ENCODE results near the gene RTF1. TPM values are rescaled to one million over a fixed set of nuclear protein-coding genes. Genes with fewer than 3 reads are reported as not detected.

Gene RTF1

DNA sequence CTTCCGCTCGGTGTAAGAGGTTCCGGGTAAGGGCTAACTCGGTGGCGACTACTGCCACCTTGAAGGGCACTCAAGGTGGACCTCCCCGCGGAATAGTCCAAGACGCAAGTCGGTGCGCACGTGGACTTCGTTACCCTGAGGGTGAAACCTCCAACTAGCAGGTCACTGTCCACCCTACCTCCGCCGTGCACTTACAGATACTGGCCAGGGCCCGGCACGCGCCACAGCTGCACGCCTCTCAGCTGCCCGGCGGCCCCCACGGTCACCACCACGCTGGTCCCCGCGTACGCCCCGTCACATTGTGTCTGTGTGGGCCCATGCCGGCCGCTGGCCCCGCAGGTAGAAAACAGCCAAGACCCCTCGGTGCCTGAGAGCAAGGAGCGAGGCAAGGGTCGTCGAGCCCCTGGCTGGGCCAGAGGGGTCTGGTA lies 95.6 kb downstream of the RTF1 start:
- peak overlapping the region; percentile 57 for H3K4me2 ChIP-seq (ENCODE audit: low read length)
- no peaks in the 10 kb centered on the region for H3K9me3 ChIP-seq (replicated peaks; ENCODE audit: low read length)
- peaks cover 21% of the 10 kb centered on the region for H3K4me1 ChIP-seq (ENCODE audit: control insufficient read depth, insufficient read depth, low read length)
- H3K27me3 ChIP-seq (ENCODE audit: control insufficient read depth, insufficient read depth, low read length): peaks cover 38% of the 10 kb centered on the region
- H3K9ac ChIP-seq (ENCODE audit: low read depth, low read length): no peak overlapping the region
- peaks cover 8% of the 10 kb centered on the region for H3K36me3 ChIP-seq (ENCODE audit: insufficient read depth, low read length)
- H3K4me3 ChIP-seq (ENCODE audit: low read length): peak overlapping the region; percentile 57

GRCh38 chr15:41512940-41513505 lies 96.1 kb downstream of the RTF1 start:
- Histone ChIP-seq H3K9ac (ENCODE audit: low read depth, low read length) (no peak overlapping the region), H3K4me3 (ENCODE audit: low read length) (peak overlapping the region; percentile 57)

GRCh38 chr15:41513506-41514227 lies 96.8 kb downstream of the RTF1 start, which contains the start of gene LTK:
LTK (minus strand) TSS chr15:41513827; CDS start chr15:41513709, 118 bp downstream.
- H3K9ac ChIP-seq (ENCODE audit: low read depth, low read length): no peak within 1 kb of the TSS
- H3K4me2 ChIP-seq (ENCODE audit: low read length): peak within 1 kb of the TSS; percentile 57
- H3K27me3 ChIP-seq (ENCODE audit: control insufficient read depth, insufficient read depth, low read length): peaks cover 38% of the 10 kb centered on the region
- peak within 1 kb of the TSS; percentile 57 for H3K4me3 ChIP-seq (ENCODE audit: low read length)
- no peaks in the 10 kb centered on the region for H3K9me3 ChIP-seq (replicated peaks; ENCODE audit: low read length)
- peaks cover 21% of the 10 kb centered on the region for H3K4me1 ChIP-seq (ENCODE audit: control insufficient read depth, insufficient read depth, low read length)
- H3K36me3 ChIP-seq (ENCODE audit: insufficient read depth, low read length): peaks cover 14% of the 10 kb centered on the region

More at GRCh38 chr15:41512940-41513505, 96.1 kb downstream of the RTF1 start:
- Histone ChIP-seq H3K4me2 (ENCODE audit: low read length) (peak overlapping the region; percentile 57), H3K4me1 (ENCODE audit: control insufficient read depth, insufficient read depth, low read length) (peaks cover 21% of the 10 kb centered on the region), H3K9me3 (replicated peaks; ENCODE audit: low read length) (no peaks in the 10 kb centered on the region), H3K27me3 (ENCODE audit: control insufficient read depth, insufficient read depth, low read length) (peaks cover 38% of the 10 kb centered on the region), H3K36me3 (ENCODE audit: insufficient read depth, low read length) (peaks cover 13% of the 10 kb centered on the region)

DNA sequence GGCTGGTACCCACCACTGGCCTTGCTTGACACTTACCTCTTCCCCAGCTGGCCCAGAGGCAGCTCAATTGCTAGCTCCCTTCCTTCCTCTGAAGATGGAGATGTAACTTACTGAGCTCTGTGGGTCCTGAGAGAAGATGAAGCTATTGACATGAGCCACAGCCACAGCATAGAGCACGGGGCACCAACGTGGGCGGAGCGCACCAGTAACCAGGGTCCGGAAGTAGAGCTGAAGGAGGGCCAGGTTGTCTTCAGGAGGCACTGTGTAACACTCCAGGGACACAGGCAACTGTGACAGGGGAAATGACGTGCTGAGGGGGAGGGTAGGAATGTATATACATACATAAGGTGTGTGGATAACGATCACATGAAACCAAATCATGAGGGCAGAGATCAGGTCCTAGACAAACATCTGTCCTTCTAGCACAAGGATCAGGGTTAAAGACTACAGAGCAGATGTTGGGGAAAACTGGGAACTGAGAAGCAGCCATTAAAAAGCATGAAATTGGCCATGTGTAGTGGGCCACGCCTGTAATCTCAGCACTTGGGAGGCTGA lies 101.1 kb downstream of the RTF1 start:
- peaks cover 24% of the 10 kb centered on the region for H3K36me3 ChIP-seq (ENCODE audit: insufficient read depth, low read length)
- H3K4me3 ChIP-seq (ENCODE audit: low read length): no peak overlapping the region
- no peaks in the 10 kb centered on the region for H3K9me3 ChIP-seq (replicated peaks; ENCODE audit: low read length)
- no peak overlapping the region for H3K4me2 ChIP-seq (ENCODE audit: low read length)
- no peak overlapping the region for H3K9ac ChIP-seq (ENCODE audit: low read depth, low read length)
- peaks cover 10% of the 10 kb centered on the region for H3K4me1 ChIP-seq (ENCODE audit: control insufficient read depth, insufficient read depth, low read length)
- peaks cover 10% of the 10 kb centered on the region for H3K27me3 ChIP-seq (ENCODE audit: control insufficient read depth, insufficient read depth, low read length)

GRCh38 chr15:41520636-41521035 lies 103.7 kb downstream of the RTF1 start:
- Histone ChIP-seq H3K9ac (ENCODE audit: low read depth, low read length) (no peak overlapping the region), H3K36me3 (ENCODE audit: insufficient read depth, low read length) (peaks cover 40% of the 10 kb centered on the region), H3K4me1 (ENCODE audit: control insufficient read depth, insufficient read depth, low read length) (no peaks in the 10 kb centered on the region), H3K4me3 (ENCODE audit: low read length) (no peak overlapping the region), H3K9me3 (replicated peaks; ENCODE audit: low read length) (no peaks in the 10 kb centered on the region), H3K27me3 (ENCODE audit: control insufficient read depth, insufficient read depth, low read length) (no peaks in the 10 kb centered on the region), H3K4me2 (ENCODE audit: low read length) (no peak overlapping the region)

DNA sequence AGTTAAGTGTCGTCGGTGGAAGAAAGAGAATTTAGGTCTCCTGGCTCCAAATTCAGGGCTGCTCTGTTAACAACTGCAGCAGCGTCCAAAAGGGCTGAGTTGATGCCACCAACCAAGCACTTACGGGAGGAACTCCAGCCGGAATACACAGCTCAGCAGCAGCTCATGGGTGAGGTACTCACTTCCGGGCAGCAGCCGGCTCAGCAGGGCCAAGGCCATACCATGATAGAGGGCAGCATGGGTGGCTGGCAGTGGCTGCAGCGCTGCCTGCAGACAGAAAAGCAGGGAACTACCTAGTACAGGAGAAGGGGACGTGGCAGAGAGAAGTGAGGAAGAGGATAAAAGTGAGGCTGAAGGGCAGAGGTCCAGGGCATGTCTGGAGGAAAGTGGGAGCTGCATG lies 104.7 kb downstream of the RTF1 start:
- H3K4me3 ChIP-seq (ENCODE audit: low read length): no peak overlapping the region
- no peaks in the 10 kb centered on the region for H3K9me3 ChIP-seq (replicated peaks; ENCODE audit: low read length)
- no peaks in the 10 kb centered on the region for H3K4me1 ChIP-seq (ENCODE audit: control insufficient read depth, insufficient read depth, low read length)
- no peaks in the 10 kb centered on the region for H3K27me3 ChIP-seq (ENCODE audit: control insufficient read depth, insufficient read depth, low read length)
- peaks cover 43% of the 10 kb centered on the region for H3K36me3 ChIP-seq (ENCODE audit: insufficient read depth, low read length)
- no peak overlapping the region for H3K4me2 ChIP-seq (ENCODE audit: low read length)
- no peak overlapping the region for H3K9ac ChIP-seq (ENCODE audit: low read depth, low read length)

- Histone ChIP-seq H3K4me2 (ENCODE audit: low read length) (no peak overlapping the region), H3K4me1 (ENCODE audit: control insufficient read depth, insufficient read depth, low read length) (no peaks in the 10 kb centered on the region), H3K9ac (ENCODE audit: low read depth, low read length) (no peak overlapping the region), H3K27me3 (ENCODE audit: control insufficient read depth, insufficient read depth, low read length) (no peaks in the 10 kb centered on the region), H3K9me3 (replicated peaks; ENCODE audit: low read length) (no peaks in the 10 kb centered on the region), H3K36me3 (ENCODE audit: insufficient read depth, low read length) (peaks cover 45% of the 10 kb centered on the region), H3K4me3 (ENCODE audit: low read length) (no peak overlapping the region)
These were observed 106.2 kb downstream of the RTF1 start for GRCh38 chr15:41523097-41523496.

DNA sequence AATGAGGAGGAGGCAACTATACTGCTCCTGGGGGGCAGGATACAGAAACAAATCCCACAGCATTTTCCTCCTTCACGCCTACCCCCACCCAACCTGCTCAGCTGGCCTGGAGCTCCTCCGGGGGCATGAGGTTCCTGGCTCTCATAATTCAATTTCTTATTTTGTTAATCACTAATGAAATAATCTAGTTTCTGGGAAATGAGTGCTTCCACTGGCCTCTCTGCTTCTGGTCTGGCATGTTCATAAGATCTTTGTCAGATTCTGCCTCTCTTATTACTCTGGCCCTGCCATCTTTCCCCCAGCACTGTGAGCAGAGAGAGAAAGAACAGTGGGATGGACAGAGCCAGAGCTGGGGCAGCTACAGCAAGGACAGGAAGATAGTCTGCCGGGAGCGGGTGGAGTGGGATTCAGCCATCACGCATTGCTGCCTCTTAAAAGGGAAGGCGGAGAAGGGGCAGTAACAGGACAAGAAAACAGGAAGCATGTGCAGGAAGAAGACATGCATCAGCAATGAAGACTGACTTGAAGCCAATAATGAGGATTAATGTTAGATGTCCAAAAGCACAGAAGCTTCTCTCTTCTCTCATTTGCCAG lies 113.6 kb downstream of the RTF1 start:
- H3K4me3 ChIP-seq (ENCODE audit: low read length): no peak overlapping the region
- H3K4me2 ChIP-seq (ENCODE audit: low read length): no peak overlapping the region
- H3K9ac ChIP-seq (ENCODE audit: low read depth, low read length): no peak overlapping the region
- peaks cover 66% of the 10 kb centered on the region for H3K36me3 ChIP-seq (ENCODE audit: insufficient read depth, low read length)
- H3K9me3 ChIP-seq (replicated peaks; ENCODE audit: low read length): no peaks in the 10 kb centered on the region
- H3K27me3 ChIP-seq (ENCODE audit: control insufficient read depth, insufficient read depth, low read length): no peaks in the 10 kb centered on the region
- no peaks in the 10 kb centered on the region for H3K4me1 ChIP-seq (ENCODE audit: control insufficient read depth, insufficient read depth, low read length)

Small RNA genes lying within 50 kb of the gene (small RNA-seq; reads per million reads assigned to genes)
- gene RNU6-1169P: not detected

Data from skeletal muscle satellite cell (primary cell).